HepG2 (cell line): Measurements from ENCODE around the gene DIABLO. TPM values are rescaled to one million over a fixed set of nuclear protein-coding genes. Genes with fewer than 3 reads are reported as not detected.

Experiments used
- ATF7-NPFF ChIP-seq: sonication (generic); formaldehyde crosslinking; IDR thresholded peaks from 2 replicates; pipeline ENCODE4 v1.8.1; 2023; ENCODE audit warnings: mild to moderate bottlenecking, low read depth, missing genetic modification reagents, moderate library complexity
- GABPB1 ChIP-seq: IDR thresholded peaks from 2 replicates; pipeline ENCODE4 v1.6.1; 2016; ENCODE audit warnings: mild to moderate bottlenecking, missing genetic modification reagents, moderate library complexity, missing compliant biosample characterization
- HNRNPK ChIP-seq: fragments of 200-400 bp; formaldehyde crosslinking; IDR thresholded peaks from 2 replicates; pipeline ENCODE4 v1.6.1; 2018; ENCODE audit warnings: low read length, low read depth, moderate library complexity, mild to moderate bottlenecking; ENCODE audit not compliant: poor library complexity, severe bottlenecking
- HOXA9 ChIP-seq: sonication (generic); formaldehyde crosslinking; IDR thresholded peaks from 2 replicates; pipeline ENCODE4 v1.8.1; 2022; ENCODE audit warnings: missing genetic modification reagents, mild to moderate bottlenecking, moderate library complexity, borderline replicate concordance
- KLF16 ChIP-seq, 2 experiments: sonication (generic) in 1 of 2; formaldehyde crosslinking in 1 of 2; IDR thresholded peaks; 2 replicates each; pipeline versions ENCODE4 v1.6.1 to v1.8.0; 2016 to 2023; ENCODE audit warnings: missing genetic modification reagents in 2 of 2, missing compliant biosample characterization in 1 of 2
- MATR3 ChIP-seq: sonication (generic); formaldehyde crosslinking; IDR thresholded peaks from 2 replicates; pipeline ENCODE4 v1.4.0; 2020; ENCODE audit warnings: missing genetic modification reagents
- MLXIP ChIP-seq: sonication (generic); formaldehyde crosslinking; IDR thresholded peaks from 2 replicates; pipeline ENCODE4 v1.9.0; 2021; ENCODE audit warnings: missing genetic modification reagents, borderline replicate concordance
- POLR2AphosphoS2 ChIP-seq: IDR thresholded peaks from 2 replicates; pipeline ENCODE4 v1.6.1; 2011; ENCODE audit warnings: low read depth, low read length, improper control_type of control experiment
- RBFOX2 ChIP-seq: fragments of 200-400 bp; formaldehyde crosslinking; IDR thresholded peaks from 2 replicates; pipeline ENCODE4 v1.6.1; 2017; ENCODE audit warnings: low read depth, mild to moderate bottlenecking, low read length
- RXRA ChIP-seq: sonication (generic); formaldehyde crosslinking; IDR thresholded peaks from 2 replicates; pipeline ENCODE4 v1.5.1; 2020; ENCODE audit warnings: missing genetic modification reagents
- ZNF333 ChIP-seq: sonication (generic); formaldehyde crosslinking; IDR thresholded peaks from 2 replicates; pipeline ENCODE4 v1.4.0; 2020; ENCODE audit warnings: mild to moderate bottlenecking, missing genetic modification reagents, borderline replicate concordance
- ZNF432 ChIP-seq: sonication (generic); formaldehyde crosslinking; IDR thresholded peaks from 2 replicates; pipeline ENCODE4 v1.5.0; 2020; ENCODE audit warnings: missing genetic modification reagents, mild to moderate bottlenecking, borderline replicate concordance
- ZNF570 ChIP-seq: sonication (generic); formaldehyde crosslinking; IDR thresholded peaks from 2 replicates; pipeline ENCODE4 v1.4.0; 2020; ENCODE audit warnings: mild to moderate bottlenecking, missing genetic modification reagents, borderline replicate concordance
- ZNF577 ChIP-seq: sonication (generic); formaldehyde crosslinking; IDR thresholded peaks from 2 replicates; pipeline ENCODE4 v1.4.0; 2020; ENCODE audit warnings: mild to moderate bottlenecking, low read depth, missing genetic modification reagents, borderline replicate concordance
- polyA plus RNA-seq, 8 experiments: library from polyadenylated mRNA; depleted of rRNA in 3 of 8; stranded (reverse) in 7 of 8; unstranded in 1 of 8; fragments of >200 nt; fragmentation: Illumina TruSeq in 4 of 8; extraction: Trizol in 4 of 8; gene quantifications; 2 replicates each; pipeline versions ENCODE4 v1.2.1 to v1.2.3, GENCODE V29; 2011 to 2016; ENCODE audit warnings: low read depth in 4 of 8, missing spikeins in 1 of 8, mixed read lengths in 1 of 8; ENCODE audit not compliant: insufficient read depth in 1 of 8
- total RNA-seq, 5 experiments: library from RNA; depleted of rRNA; stranded (reverse); fragments of >200 nt; fragmentation: Illumina TruSeq; extraction: Trizol; gene quantifications; 2 replicates each; pipeline ENCODE4 v1.2.3, GENCODE V29; 2016; ENCODE audit warnings: low read depth in 1 of 5
- TF ChIP-seq, protein P1 (sequence below): sonication (generic); formaldehyde crosslinking; IDR thresholded peaks from 2 replicates; pipeline ENCODE4 v1.8.1; 2022; ENCODE audit warnings: low read depth, mild to moderate bottlenecking, missing genetic modification reagents
- TF ChIP-seq, protein P2 (sequence below), 2 experiments: sonication (generic) in 1 of 2; formaldehyde crosslinking in 1 of 2; IDR thresholded peaks; 2 replicates each; pipeline versions ENCODE4 v1.5.1 to v1.6.1; 2011 to 2020; ENCODE audit warnings: borderline replicate concordance in 1 of 2, low read depth in 1 of 2, low read length in 1 of 2, mild to moderate bottlenecking in 1 of 2, missing genetic modification reagents in 1 of 2, moderate library complexity in 1 of 2
- TF ChIP-seq, protein P3 (sequence below): IDR thresholded peaks from 2 replicates; pipeline ENCODE4 v1.6.1; 2016; ENCODE audit warnings: missing biosample characterization, missing genetic modification reagents, low read depth

The DIABLO gene
- total and polyA plus RNA-seq, 2 of the 13 experiments (the other 11 are each of a cell fraction or from before 2014, with no cell fraction given): 20.7 to 70.9 TPM

DNA sequence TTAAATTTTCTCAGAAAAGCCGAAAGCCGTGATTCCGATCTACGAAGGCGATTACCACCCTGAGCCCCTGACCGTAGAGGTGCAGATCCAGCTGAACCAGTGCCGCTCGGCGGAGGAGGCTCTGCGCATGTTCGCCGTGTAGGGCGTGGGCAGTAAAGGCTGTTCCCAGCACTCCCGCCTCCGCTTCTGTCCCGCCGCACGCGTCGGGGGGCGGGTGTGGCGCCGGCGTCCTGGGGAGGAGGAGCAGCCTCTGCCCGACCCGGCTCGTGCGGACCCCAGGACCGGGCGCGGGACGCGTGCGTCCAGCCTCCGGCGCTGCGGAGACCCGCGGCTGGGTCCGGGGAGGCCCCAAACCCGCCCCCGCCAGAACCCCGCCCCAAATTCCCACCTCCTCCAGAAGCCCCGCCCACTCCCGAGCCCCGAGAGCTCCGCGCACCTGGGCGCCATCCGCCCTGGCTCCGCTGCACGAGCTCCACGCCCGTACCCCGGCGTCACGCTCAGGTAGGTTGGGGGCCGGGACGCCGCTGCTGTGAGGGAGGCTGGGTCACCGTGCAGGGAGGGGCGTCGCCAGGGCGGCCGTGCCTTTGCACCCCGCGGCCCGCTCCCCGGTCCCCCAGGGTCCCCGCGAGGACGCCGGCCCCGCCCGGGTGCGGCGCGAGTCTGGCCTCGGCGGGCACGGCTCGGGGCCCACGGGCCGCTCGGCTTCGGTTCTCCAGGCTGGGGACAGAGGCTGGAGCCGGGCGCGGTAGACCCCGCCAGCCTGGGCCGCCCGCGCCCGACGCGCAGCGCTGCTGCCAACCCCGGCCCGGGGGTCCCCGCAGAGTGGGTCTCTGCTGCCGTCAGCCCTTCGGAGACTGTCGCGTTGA is 22.3 kb downstream of the DIABLO start, which contains the start of gene B3GNT4 (continued):
- TF ChIP-seq, protein P1, sequence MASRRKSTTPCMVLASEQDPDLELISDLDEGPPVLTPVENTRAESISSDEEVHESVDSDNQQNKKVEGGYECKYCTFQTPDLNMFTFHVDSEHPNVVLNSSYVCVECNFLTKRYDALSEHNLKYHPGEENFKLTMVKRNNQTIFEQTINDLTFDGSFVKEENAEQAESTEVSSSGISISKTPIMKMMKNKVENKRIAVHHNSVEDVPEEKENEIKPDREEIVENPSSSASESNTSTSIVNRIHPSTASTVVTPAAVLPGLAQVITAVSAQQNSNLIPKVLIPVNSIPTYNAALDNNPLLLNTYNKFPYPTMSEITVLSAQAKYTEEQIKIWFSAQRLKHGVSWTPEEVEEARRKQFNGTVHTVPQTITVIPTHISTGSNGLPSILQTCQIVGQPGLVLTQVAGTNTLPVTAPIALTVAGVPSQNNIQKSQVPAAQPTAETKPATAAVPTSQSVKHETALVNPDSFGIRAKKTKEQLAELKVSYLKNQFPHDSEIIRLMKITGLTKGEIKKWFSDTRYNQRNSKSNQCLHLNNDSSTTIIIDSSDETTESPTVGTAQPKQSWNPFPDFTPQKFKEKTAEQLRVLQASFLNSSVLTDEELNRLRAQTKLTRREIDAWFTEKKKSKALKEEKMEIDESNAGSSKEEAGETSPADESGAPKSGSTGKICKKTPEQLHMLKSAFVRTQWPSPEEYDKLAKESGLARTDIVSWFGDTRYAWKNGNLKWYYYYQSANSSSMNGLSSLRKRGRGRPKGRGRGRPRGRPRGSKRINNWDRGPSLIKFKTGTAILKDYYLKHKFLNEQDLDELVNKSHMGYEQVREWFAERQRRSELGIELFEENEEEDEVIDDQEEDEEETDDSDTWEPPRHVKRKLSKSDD (CRISPR knock-in tag): peak; percentile 20; the same call in 1 of the 2 replicates
- TF ChIP-seq KLF16 (CRISPR knock-in tag; IDR thresholded peaks at IDR 0.05) (0 out of 4 replicates have a peak, but pooled peaks of 1 of the 2 experiments have one; percentile 21), HNRNPK (peak; percentile 52), RXRA (CRISPR knock-in tag) (0 out of 2 replicates have a peak, but pooled peaks have one; percentile 23), ZNF333 (CRISPR knock-in tag) (no peak), MATR3 (no peak), ATF7-NPFF (CRISPR knock-in tag) (no peak), HOXA9 (CRISPR knock-in tag) (no peak), RBFOX2 (no peak), ZNF577 (CRISPR knock-in tag) (no peak), GABPB1 (CRISPR knock-in tag) (peak; percentile 23; the same call in 1 of the 2 replicates), POLR2AphosphoS2 (no peak), ZNF570 (CRISPR knock-in tag) (no peak), MLXIP (no peak), ZNF432 (no peak)
- TF ChIP-seq, protein P2, sequence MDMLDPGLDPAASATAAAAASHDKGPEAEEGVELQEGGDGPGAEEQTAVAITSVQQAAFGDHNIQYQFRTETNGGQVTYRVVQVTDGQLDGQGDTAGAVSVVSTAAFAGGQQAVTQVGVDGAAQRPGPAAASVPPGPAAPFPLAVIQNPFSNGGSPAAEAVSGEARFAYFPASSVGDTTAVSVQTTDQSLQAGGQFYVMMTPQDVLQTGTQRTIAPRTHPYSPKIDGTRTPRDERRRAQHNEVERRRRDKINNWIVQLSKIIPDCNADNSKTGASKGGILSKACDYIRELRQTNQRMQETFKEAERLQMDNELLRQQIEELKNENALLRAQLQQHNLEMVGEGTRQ (IDR thresholded peaks at IDR 0.05; ENCODE audit: low read depth, low read length): no peak
- TF ChIP-seq, protein P2 (CRISPR knock-in tag; IDR thresholded peaks at IDR 0.05; ENCODE audit: borderline replicate concordance): no peak
- TF ChIP-seq, protein P3, sequence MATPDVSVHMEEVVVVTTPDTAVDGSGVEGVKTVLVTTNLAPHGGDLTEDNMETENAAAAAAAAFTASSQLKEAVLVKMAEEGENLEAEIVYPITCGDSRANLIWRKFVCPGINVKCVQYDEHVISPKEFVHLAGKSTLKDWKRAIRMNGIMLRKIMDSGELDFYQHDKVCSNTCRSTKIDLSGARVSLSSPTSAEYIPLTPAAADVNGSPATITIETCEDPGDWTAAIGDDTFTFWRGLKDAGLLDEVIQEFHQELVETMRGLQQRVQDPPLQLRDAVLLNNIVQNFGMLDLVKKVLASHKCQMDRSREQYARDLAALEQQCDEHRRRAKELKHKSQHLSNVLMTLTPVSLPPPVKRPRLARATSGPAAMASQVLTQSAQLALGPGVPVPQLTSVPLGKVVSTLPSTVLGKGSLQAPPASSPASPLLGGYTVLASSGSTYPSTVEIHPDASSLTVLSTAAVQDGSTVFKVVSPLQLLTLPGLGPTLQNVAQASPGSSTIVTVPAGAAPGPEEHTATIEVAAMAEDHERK (CRISPR knock-in tag): no peak
